ENCODE data around the gene TESMIN.

TESMIN gene

DNA sequence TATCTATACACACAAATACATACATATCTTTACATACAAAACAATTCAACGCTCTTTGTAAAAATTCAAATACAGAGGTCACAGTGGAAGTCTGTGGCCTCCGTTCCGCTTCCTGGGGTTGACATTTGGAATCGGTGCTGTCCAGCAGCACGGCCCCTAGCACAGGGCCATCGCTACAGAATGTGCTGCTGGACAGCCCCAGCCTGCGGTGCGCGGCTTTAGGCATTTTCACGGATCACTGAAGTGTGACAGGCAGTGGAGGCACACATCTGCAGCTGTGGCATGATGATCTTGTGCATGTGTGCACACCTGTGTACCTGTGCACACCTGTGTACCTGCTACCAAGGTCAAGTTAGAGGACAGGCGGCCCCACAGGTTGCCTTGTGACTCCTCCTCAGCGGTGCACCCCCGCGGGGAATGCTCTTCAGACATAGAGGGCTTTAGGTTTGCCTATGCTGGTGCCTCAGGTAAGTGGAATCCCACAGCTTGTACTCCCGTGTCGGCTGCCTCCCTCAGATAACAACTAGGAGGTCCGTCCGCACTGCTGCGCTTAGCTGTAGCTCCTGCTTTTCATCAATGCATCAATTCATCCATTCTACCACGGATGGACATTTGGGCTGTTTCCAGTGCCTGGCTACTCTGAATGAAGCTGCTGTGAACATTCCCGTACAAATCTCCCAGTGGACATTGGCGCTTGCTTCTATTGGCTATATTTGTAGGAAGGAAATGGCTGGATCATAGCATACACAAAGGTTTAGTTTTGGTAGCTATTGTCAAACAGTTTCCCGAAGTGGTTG, 37.1 kb downstream of the TESMIN start:
- DNase-seq (ENCODE audit: insufficient read length, low spot score) = no peak
- FAIRE-seq = peak; percentile 91

DNA sequence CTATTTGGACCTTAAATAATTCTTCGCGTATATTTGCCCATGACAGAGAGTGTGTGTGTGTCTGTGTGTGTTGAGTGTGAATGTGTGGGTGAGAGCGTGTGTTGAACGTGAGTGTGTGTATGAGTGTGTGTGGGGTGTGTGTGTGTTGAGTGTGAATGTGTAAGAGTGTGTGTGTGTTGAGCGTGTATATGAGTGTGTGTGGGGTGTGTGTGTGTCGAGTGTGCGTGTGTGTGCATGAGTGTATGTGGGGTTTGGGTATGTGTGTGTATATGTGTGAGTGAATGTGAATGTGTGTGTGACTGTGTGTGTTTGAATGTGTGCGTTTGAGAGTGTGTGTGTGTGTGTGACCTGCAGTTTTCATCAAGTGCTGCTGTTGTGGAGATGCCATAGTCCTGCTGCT, 40.2 kb downstream of the TESMIN start:
- FAIRE-seq (peak; percentile 99), DNase-seq (ENCODE audit: insufficient read length, low spot score) (no peak)

DNA sequence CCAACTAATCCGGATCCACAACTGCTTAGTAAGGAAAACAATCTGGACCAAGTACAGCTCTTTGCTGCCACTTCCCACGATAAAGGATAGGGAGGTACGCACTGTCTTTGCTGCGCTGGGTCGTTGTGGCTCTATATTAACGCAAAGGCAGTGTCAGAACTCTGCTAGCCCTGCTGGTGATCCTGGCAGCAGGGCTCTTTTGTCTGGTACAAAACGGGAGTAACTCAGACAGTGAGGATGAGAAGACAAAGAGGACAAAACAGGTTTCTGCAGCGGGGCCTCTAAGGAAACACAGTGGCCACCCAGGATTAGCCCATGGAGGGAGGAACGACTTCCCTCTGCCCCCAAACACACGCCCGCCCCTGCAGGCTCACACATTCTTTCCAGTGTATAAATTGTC, 40.9 kb downstream of the TESMIN start:
- DNase-seq (ENCODE audit: insufficient read length, low spot score) (no peak), FAIRE-seq (no peak)

DNA sequence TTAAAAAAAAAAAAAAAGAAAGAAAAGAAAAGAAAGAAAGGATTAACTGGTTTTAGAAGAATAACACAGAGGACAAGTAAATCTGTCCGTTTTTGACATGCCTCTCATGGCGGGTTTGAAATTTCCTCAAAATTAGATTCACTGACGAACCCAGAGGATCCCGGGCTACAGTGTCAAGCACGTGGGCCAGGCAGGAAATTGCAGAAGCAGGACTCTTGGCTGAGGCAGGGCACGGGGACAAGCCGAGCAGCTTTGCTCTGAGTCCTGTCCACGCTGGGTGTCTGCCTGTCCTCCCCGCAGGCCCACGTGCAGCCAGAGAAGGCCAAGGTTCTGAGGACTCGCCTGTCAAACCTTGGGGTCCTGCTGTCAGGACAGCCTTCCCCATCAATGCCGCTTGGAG, 42.3 kb downstream of the TESMIN start:
- FAIRE-seq = no peak
- no peak for DNase-seq (ENCODE audit: insufficient read length, low spot score)

DNA sequence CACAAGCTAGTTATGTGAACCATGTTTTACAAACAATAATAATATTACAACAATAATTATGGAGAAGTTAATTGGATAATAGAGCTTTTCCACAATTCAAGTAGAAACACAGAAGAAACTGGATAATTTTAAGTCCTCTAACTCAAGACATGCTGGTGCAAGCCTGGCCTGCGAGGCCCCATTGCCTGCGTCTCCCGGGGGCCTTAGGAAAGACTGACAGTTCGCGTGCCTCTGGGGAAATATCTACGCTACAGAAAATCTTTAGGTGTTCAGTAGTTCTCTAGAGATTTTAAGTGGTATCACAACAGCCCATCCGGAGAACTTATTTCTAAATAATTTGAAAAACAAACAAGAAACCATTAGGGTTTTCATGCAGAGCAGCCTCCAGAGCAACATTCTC, 43.8 kb downstream of the TESMIN start:
- DNase-seq (ENCODE audit: insufficient read length, low spot score) (no peak), FAIRE-seq (no peak)

DNA sequence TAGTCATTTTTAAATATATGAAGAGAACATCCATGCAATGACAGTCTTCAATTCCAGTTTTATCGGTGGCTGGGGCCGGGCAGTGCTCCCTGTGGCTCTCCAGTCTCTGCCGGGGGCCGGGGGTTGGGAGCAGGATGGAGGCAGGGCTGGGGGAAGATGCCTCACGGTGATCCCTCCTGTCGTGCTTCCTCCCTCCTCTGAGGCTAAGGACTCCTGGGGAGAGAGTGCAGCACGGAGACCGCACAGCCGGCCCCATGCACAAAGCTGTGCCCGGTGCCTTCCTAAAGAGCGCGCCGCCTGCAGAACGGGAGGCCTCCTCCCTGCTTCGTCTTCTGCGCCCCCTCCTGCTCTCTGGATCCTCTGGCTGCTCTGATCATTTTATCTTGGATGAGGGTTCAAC, 46.4 kb downstream of the TESMIN start:
- no peak for DNase-seq (ENCODE audit: insufficient read length, low spot score)
- no peak for FAIRE-seq

DNA sequence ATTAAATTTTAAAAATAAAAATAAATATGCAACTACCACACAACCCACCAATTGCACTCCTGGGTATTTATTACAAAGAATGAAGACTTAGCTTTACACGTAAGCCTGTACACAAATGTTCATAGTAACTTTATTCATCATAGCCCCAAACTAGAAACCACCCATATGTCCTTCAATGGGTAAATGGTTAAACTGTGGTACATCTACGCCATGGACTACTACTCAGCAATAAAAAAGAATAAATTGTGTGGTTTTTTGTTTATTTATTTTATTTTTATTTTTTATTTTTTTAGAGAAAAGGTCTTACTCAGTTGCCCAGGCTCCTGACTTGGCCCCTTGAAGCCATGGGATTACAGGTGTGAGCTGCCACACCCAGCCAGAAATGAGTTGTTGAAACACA, 52.3 kb downstream of the TESMIN start:
- FAIRE-seq = no peak
- no peak for DNase-seq (ENCODE audit: insufficient read length, low spot score)

DNA sequence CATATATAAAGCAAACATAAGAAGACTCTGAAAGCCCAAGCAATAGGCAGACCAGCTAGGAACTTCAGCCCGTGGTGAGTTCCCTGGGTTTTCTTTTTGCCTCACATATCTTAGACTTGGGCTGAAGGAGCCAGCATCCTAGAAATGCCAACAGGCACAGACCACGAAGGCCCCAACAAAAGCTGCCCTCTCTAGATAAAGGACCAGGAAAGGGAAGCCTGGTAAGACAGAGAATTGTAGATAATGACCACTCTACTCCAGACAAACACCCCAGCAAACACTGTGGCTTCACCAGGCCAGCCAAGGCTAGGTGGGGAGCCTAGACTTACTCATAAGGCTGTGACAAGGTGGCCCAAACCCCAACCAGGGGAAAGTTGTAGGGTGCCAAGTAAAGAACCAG, 55.8 kb downstream of the TESMIN start:
- DNase-seq (ENCODE audit: insufficient read length, low spot score) (no peak), FAIRE-seq (no peak)

DNA sequence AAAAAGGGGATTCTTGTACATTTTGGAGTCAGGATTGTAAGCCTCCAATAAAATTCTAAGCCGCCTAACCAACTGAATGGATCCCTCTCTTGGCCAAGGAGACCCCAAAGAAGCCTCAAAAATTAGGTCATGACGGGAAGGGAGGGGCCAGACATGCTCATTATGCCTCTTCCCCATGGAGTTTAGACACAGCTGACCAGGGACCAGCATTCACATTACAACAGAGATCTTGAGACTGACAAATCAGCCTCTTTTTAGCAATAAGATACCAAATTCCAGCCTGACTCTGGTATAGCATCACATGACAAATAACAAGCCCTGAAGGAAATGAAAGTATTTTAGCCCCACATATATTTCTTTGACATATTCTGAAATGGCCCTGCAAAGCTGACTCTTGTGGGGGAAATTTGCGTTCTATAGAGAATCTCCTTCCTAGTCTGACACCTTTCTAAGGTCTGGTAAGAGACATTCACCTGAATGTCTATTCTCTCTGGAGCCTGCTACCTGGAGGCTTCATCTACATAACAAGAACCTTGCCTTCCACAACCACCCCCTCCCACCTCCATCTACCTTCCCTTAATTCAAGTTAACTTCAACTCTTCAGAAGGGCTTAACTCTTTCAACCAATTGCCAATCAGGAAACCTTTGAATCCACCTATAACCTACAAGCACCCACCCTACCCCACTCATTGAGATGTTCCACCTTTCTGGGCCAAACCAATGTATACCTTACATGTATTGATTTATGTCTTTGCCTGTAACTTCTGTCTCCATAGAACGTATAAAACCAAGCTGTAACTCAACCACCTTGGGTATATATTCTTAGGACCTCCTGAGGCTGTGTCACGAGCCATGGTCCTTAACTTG, 56.7 kb downstream of the TESMIN start:
- no peak for FAIRE-seq
- no peak for DNase-seq (ENCODE audit: insufficient read length, low spot score)

DNA sequence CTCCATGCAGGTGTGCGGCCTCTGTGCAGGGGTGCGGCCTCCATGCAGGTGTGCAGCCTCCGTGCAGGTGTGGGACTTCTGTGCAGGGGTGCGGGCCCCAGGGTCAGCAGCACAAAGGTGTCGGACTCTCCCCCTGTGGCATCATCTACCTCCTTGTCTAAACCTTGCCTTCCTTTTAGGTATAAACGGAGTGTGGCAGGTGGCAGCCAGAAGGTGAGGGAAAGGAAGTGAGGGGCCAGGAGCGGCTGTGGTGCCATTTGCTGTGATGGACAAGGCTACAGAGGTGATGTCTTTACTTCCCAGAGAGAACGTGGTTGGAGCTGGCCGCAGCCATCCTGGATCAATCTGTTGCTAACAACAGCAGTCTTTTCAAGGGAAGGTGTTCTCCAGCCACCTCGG, 57.8 kb downstream of the TESMIN start:
- FAIRE-seq (no peak), DNase-seq (ENCODE audit: insufficient read length, low spot score) (no peak)

DNA sequence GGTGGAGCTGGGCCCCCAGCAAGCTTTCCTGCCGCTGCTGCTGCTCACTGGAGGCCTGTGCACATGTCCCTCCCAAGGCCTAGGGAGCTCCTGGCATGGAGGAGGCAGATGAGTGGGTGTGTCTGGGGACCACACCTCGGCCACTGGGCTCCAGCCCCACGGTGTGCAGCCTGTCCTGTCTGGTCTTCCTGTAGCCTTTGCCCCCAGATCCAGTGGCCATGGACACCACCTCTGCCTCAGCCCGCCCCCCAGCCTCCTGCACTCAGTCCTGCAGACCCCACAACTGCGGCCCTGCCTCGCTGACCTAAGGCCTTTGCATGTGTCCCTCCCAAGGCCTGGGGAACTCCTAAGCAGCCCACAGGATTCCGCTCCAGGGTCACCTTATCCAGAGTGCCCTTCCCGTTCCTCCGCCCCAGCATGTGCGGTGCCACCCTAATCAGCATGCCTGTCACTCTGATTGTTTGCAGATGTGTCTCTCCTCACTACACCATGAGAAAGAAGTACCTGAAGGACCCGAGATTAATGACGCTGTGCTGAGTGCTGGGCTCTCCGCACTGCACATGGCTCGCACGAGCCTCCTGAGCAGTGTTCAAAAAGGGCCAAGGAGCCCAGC, 58.3 kb downstream of the TESMIN start:
- FAIRE-seq = peak; percentile 38

DNA sequence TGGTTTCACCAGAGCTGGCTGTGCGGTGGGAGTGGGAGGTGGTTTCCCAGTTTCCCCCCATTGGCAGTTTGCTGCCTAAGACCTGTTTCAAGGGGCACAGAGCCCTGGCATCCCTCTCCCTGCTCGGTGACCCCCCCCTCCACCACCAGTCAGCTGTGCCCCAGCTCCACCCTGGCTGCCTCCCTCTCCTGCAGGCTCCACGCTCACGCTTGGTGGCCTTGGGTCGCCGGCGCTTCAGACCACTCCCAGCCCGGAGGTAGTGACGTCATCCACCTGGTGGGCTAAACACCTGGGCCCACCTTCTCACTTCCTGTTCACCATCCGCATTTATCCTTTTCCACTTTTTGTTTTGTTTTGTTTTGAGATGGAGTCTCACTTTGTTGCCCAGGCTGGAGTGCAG, 59.2 kb downstream of the TESMIN start:
- FAIRE-seq = no peak

More for the DNA sequence above, 58.3 kb downstream of the TESMIN start:
- no peak for DNase-seq (ENCODE audit: insufficient read length, low spot score)

DNA sequence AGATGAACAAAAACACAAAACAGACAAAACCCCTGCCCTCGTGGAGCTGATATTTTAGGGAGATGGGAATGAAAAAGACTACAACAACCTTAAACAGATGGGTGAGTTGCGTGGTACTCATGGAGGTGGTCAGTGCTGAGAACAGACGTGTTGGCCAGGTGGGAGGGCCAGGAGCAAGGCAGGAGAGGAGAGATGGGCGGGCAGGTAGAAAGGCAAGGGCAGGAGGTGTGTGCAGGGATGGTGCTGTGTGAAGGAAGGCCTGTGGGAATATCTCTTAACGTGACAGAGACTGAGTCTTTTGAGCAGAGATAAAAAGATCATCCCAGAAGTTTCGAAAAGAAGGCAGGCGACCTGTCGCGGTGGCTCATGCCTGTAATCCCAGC, 59.9 kb downstream of the TESMIN start:
- no peak for DNase-seq (ENCODE audit: insufficient read length, low spot score)
- peak; percentile 86 for FAIRE-seq

More for the DNA sequence above, 59.2 kb downstream of the TESMIN start:
- no peak for DNase-seq (ENCODE audit: insufficient read length, low spot score)

DNA sequence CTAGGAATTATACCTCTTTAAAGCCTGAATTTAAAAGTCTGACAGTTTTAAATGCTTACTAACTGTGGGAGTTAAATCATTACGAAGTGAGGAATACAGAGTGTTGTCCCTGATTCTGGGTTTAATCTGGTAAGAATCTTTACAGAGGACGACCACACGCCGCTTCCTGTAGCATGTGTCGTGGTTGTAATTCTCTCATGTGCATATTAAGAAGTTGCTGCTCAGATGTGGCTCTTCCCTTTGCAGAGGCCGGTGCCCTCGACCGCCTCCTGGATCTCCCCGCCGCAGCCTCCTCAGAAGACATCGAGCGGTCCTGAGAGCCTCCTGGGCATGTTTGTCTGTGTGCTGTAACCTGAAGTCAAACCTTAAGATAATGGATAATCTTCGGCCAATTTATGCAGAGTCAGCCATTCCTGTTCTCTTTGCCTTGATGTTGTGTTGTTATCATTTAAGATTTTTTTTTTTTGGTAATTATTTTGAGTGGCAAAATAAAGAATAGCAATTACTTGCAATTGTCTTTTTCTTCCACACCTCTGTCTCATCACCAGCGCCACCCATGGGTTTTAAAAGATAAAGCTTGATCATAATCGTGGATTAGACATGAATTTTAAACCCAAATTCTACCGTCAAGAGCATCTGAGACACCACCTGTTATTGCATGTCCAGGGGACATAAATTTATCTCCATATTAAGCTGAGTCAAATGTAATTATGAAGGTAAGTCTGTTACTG, 60.5 kb downstream of the TESMIN start:
- FAIRE-seq (no peak), DNase-seq (ENCODE audit: insufficient read length, low spot score) (no peak)

DNA sequence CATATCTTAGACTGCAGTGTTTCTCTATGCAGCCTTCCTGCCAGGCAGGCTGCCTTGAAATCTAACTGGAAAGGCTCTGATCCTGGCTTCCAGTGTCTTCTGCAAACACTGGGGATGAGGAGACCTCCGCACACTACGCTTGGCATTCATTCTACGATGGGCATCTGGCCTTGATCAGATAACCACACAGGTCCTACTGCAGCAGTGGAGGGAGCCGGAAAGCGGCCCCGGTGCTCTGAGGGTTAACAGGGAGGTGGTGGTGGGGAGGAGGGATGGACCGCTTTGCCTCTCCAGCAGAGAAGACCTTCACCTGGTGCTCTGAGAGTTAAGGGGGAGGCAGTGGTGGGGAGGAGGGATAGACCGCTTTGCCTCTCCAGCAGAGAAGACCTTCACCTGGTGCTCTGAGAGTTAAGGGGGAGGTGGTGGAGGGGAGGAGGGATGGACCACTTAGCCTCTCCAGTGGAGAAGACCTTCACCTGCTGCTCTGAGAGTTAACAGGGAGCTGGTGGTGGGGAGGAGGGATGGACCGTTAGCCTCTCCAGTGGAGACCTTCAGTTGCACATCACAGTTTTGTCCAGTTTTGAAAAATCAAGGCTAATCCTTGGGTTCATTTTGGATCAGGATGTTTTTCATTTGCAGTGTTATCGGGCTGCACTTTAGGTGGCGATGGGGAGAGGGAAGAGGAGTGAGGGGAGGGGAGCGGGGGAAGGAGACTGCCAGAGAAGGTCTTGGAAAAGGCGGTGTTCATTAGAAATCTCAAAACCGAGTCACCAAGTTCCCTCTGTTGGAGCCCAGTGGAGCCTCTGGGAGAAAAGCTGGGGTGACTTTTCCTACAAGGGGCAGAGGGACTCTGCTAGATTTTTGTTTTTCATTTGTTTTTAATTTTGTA, 61.3 kb downstream of the TESMIN start:
- DNase-seq (ENCODE audit: insufficient read length, low spot score) (no peak), FAIRE-seq (no peak)

DNA sequence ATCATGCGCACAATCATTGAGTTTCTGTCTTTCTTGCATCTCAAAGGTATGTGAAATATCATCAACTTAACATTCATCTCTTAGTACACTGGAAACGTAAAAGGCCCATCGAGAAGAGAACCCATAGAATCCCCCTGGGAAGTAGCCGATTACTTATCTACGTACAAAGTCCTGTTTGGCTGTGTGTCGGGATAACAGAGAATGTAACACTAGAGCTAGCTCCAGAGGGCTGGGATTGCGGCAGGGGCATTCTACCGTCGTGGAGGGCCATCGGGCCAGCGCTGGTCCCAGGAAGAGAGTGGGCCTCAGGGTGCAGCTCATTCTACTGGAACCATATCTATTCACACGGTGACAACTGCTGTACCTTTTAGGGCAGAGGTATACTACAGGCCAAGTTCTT, 62.4 kb downstream of the TESMIN start:
- no peak for DNase-seq (ENCODE audit: insufficient read length, low spot score)
- FAIRE-seq = no peak

DNA sequence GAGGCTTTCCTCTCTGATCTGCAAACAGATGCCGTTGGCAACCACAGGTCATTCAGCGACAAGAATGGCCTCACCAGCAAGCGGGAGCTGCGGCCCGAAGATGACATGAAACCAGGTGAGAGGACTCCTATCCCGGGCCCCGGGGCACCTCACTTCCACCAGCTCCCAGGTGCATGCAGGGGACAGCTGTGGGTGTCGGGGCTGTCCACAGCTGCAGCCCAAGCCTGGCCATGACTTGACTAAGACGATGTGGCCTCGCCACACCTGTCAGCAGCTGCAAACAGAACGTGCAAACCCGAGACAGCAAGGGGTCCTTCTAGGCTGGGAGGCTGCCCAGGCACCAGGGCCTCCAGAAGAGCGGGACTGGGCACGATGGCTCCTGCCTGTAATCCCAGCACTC, 63.3 kb downstream of the TESMIN start:
- DNase-seq (ENCODE audit: insufficient read length, low spot score) = no peak

DNA sequence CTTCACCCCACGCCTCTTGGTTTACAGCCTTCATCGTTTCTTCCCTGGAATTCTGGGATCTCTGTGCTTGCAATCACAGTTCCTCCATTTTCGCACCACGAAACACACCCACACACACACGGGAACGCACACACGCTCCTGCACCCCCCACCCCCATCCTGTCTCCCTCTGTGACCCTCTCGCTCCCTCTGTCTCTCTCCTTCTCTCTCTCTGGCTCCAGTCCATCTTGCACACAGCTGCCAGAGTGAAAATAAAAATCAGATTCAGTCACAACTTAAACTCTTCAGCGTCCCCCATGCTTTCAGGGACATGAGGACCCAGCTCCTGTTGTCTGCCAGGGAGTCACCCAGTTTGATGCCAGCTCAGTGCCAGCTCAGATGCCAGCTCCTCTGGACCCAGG, 64.0 kb downstream of the TESMIN start:
- FAIRE-seq (peak; percentile 44), DNase-seq (ENCODE audit: insufficient read length, low spot score) (no peak)

More for the DNA sequence above, 63.3 kb downstream of the TESMIN start:
- no peak for FAIRE-seq

DNA sequence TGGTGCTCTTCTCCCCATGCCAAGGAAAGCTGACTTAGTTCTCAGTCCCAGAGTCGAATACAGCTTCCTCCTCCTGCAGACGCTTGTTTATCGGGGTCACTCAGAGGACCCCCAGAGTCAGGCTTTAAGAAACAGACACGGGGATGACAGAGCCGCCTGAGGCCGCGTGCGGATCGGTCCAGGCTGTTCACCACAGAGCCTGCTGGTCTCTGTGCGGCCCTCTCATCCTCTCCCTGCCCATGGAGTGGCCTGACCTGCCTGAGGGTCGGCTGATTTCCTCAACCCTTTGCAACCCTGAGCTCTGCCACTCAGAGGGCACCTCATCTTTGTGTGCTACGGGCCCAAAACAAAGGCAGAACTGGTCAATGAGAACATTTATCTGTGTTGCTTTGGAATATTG, 64.8 kb downstream of the TESMIN start:
- FAIRE-seq (no peak), DNase-seq (ENCODE audit: insufficient read length, low spot score) (no peak)

All from HTR-8/SVneo (cell line).